Measurements from ENCODE around the gene CCDC27.

CCDC27 gene

DNA sequence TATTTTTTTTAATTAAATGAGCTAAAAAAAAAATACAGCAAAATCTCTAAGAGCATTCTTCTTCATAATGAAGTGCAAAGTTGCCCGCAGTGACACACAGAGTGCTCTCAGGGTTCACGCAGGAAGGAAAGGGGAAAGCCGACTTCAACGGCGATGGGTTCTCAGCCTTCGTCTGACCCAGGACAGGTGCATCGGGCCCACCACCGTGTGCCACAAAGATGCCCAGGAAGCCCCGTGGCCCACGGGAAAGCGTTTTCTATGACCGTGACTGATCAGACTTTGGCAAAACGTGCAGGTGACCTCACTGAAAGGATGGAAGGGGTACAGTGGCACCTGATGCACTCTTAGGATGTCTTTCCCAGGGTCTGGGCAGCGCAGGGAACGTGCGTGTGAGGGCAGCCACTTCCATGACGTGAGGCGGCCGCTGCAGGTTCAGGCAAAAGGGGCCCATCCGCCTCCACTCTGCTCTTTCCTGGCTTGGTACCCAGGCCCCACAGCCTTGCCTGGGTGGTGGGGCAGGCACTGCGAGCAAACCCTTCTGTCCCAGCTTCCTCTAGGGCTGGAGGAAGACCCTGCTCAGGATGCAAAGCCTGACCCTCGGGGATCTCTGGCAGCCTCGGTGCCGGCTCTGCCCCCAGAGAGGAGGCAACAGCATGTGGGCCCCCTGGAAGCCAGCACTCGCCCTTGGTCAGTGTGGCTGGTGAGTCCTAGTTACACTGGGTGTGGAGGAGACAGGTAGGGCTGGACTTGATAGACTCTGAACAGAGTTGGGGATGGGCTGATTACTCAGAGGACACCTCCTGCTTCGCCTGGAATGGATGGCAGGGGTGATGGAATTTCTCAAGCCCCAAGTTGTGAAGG is 35.7 kb downstream of the CCDC27 start:
- Histone ChIP-seq H3K79me2 (ENCODE audit: control insufficient read depth, low read length) (peaks cover 55% of the 10 kb centered on the region), H3K27ac (ENCODE audit: low read depth, low read length) (no peak overlapping the region), H3K4me2 (ENCODE audit: low read length) (no peak overlapping the region), H3K4me3 (ENCODE audit: low read length) (no peak overlapping the region), H3K9me2 (replicated peaks; ENCODE audit: control insufficient read depth, low read length) (no peaks in the 10 kb centered on the region), H3K4me1 (ENCODE audit: control insufficient read depth, low read length) (no peaks in the 10 kb centered on the region), H3K27me3 (ENCODE audit: control insufficient read depth, low read length) (no peaks in the 10 kb centered on the region), H3F3A (ENCODE audit: control insufficient read depth, insufficient read depth) (no peaks in the 10 kb centered on the region; the same call in 1 of the 2 replicates), H4K20me1 (ENCODE audit: control insufficient read depth, insufficient read depth, low read depth, low read length) (no peaks in the 10 kb centered on the region), H3K9me3 (ENCODE audit: control insufficient read depth, insufficient read depth, low read length) (no peaks in the 10 kb centered on the region), H3K36me3 (ENCODE audit: control insufficient read depth, low read length) (peaks cover 47% of the 10 kb centered on the region)
- TF ChIP-seq, protein P1, sequence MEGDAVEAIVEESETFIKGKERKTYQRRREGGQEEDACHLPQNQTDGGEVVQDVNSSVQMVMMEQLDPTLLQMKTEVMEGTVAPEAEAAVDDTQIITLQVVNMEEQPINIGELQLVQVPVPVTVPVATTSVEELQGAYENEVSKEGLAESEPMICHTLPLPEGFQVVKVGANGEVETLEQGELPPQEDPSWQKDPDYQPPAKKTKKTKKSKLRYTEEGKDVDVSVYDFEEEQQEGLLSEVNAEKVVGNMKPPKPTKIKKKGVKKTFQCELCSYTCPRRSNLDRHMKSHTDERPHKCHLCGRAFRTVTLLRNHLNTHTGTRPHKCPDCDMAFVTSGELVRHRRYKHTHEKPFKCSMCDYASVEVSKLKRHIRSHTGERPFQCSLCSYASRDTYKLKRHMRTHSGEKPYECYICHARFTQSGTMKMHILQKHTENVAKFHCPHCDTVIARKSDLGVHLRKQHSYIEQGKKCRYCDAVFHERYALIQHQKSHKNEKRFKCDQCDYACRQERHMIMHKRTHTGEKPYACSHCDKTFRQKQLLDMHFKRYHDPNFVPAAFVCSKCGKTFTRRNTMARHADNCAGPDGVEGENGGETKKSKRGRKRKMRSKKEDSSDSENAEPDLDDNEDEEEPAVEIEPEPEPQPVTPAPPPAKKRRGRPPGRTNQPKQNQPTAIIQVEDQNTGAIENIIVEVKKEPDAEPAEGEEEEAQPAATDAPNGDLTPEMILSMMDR (IDR thresholded peaks at IDR 0.05; ENCODE audit: low read depth, low read length, poor library complexity, severe bottlenecking), result no peak
- no peak for TF ChIP-seq EZH2phosphoT487 (IDR thresholded peaks at IDR 0.05; ENCODE audit: borderline replicate concordance, low read length)

DNA sequence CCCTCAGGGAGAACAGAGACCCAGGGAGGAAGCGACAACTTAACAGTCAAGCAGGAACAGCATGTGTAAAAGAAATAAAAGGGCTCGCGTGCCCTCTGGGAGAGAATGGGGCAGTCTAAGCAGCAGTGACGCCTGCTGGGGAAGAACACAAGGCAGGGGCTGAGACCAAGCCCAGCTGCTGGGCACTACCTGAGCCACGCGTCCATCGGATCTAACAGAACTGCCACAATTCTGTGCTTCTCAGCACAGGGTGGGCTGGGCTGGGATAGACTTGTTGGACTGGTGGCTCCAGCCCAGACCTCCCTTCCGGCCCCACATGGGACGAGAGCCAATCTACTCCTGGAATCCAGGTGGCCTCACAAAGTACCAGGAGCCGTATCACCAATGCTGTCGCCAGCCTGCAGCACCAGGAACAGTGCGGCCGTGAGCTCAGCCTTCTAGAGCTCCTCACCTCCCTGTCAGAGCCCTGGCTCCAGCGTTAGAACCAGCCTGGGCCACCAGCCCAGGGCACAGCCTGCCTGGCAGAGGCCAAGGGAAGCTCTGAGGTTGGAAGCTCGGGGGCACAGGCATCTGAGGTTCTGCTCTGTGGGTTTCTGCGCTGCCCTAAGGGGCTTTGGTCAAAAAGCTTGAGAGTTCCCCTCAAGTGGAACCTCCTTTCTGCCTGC is 36.6 kb downstream of the CCDC27 start:
- H3K4me2 ChIP-seq (ENCODE audit: low read length), result no peak overlapping the region
- H3K4me1 ChIP-seq (ENCODE audit: control insufficient read depth, low read length), result 0 out of 2 replicates have a peak, but pooled peaks cover 5% of the 10 kb centered on the region
- H3K4me3 ChIP-seq (ENCODE audit: low read length), result no peak overlapping the region
- H3K79me2 ChIP-seq (ENCODE audit: control insufficient read depth, low read length), result peaks cover 64% of the 10 kb centered on the region
- no peaks in the 10 kb centered on the region for H3K9me3 ChIP-seq (ENCODE audit: control insufficient read depth, insufficient read depth, low read length)
- H3K36me3 ChIP-seq (ENCODE audit: control insufficient read depth, low read length), result peaks cover 45% of the 10 kb centered on the region
- no peaks in the 10 kb centered on the region; the same call in 1 of the 2 replicates for H3F3A ChIP-seq (ENCODE audit: control insufficient read depth, insufficient read depth)
- H4K20me1 ChIP-seq (ENCODE audit: control insufficient read depth, insufficient read depth, low read depth, low read length), result no peaks in the 10 kb centered on the region
- no peak for TF ChIP-seq EZH2phosphoT487 (IDR thresholded peaks at IDR 0.05; ENCODE audit: borderline replicate concordance, low read length)
- TF ChIP-seq, protein P1 (IDR thresholded peaks at IDR 0.05; ENCODE audit: low read depth, low read length, poor library complexity, severe bottlenecking), result no peak
- no peaks in the 10 kb centered on the region for H3K27me3 ChIP-seq (ENCODE audit: control insufficient read depth, low read length)
- no peak overlapping the region for H3K27ac ChIP-seq (ENCODE audit: low read depth, low read length)
- H3K9me2 ChIP-seq (replicated peaks; ENCODE audit: control insufficient read depth, low read length), result no peaks in the 10 kb centered on the region

DNA sequence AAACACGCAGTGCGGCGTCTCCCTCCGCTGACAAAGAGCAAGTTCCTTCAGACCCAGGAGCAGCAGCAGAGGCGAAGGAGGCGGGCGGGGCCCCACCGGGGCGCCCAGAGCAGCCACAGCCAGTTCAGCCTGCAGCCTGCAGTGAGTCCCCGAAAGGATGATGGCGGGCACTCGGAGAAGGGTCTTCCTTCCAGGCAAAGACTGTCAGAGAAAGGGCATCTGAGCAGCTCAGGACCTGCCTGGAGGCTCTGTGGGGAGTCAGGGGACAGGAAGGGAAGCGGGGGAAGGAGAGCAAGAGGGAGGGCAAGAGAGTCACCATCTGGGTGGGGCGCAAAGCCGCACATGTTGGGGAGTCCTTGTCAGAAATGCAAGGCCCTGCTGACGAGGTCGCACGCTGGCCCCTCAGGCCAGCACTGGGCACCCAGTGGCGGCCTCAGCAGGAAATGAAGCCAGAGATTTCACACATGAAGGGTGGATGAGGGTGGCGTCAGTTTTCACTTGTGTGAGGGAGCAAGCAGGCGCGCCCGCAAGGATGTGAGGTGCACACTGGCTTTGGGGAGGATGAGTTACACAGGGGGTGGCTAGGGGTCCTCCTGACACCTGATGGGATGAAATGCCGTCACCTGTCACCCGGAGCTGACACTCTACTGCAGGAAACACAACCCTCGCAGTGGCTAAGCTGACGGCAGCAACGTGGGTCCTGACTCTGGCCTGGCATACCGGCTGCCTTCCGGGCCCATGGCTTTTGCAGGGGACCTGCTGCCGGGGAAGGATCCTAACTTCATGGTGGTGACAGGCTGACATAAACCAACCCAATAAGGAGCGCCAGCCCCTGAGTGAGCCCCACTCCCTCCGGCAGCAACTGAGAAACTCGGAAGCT is 37.4 kb downstream of the CCDC27 start:
- no peak for TF ChIP-seq EZH2phosphoT487 (IDR thresholded peaks at IDR 0.05; ENCODE audit: borderline replicate concordance, low read length)
- TF ChIP-seq, protein P1 (IDR thresholded peaks at IDR 0.05; ENCODE audit: low read depth, low read length, poor library complexity, severe bottlenecking), result no peak
- H3K4me2 ChIP-seq (ENCODE audit: low read length), result no peak overlapping the region
- no peak overlapping the region for H3K4me3 ChIP-seq (ENCODE audit: low read length)
- H3K27ac ChIP-seq (ENCODE audit: low read depth, low read length), result no peak overlapping the region
- no peaks in the 10 kb centered on the region; the same call in 1 of the 2 replicates for H3F3A ChIP-seq (ENCODE audit: control insufficient read depth, insufficient read depth)
- H3K9me3 ChIP-seq (ENCODE audit: control insufficient read depth, insufficient read depth, low read length), result no peaks in the 10 kb centered on the region
- peaks cover 12% of the 10 kb centered on the region for H3K4me1 ChIP-seq (ENCODE audit: control insufficient read depth, low read length)
- H3K79me2 ChIP-seq (ENCODE audit: control insufficient read depth, low read length), result peaks cover 72% of the 10 kb centered on the region
- H3K27me3 ChIP-seq (ENCODE audit: control insufficient read depth, low read length), result no peaks in the 10 kb centered on the region
- no peaks in the 10 kb centered on the region; the same call in 1 of the 2 replicates for H4K20me1 ChIP-seq (ENCODE audit: control insufficient read depth, insufficient read depth, low read depth, low read length)
- H3K36me3 ChIP-seq (ENCODE audit: control insufficient read depth, low read length), result peaks cover 37% of the 10 kb centered on the region
- H3K9me2 ChIP-seq (replicated peaks; ENCODE audit: control insufficient read depth, low read length), result no peaks in the 10 kb centered on the region

All from DOHH2 (cell line).